Measurements from ENCODE around the gene NCKAP5. TPM values are rescaled to one million over a fixed set of nuclear protein-coding genes. Genes with fewer than 3 reads are reported as not detected.

Gene NCKAP5
- total RNA-seq, 4 donors from 2014 or later = 2.7 to 11.7 (median 5.6) TPM

DNA sequence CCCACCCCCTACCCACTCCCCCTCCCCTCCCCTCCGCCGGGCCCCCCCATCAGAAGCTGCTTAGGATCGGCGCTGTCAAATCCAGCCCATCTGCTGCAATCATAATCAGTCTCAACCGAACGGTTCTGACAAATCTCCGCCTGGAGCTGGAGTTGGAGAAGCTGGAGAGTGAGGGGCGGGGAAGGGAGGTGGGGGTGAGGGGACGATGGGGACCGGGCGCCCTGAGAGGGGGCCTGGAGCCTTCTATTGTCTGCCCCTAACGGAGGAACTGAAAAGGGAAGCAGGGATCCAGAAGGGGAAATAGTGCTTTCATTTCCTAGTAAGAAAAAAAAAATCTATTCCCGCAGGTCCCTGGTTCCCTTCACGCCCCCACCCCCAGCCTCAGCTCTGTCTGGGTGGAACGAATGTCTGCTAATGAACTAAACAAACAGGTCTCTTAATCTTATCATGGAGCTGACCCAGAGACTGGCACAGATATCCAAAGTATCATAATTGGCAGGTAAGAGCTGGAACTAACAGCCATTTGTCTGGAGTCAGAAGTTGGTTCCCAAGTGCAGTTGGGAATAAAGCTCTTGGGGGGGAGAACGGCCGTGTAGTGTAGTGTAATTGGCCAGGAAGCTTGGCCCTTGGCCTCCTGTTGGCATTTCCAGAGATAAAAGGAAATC lies 301.2 kb downstream of the NCKAP5 start:
- H3K27me3 ChIP-seq = peaks cover 0 to 11% of the 10 kb centered on the region in 2 donors
- no peaks in the 10 kb centered on the region for H3K36me3 ChIP-seq
- peak overlapping the region; percentile 15 to 51 (median 44) for H3K4me3 ChIP-seq
- TF ChIP-seq EP300 (IDR thresholded peaks at IDR 0.05) (no peak), POLR2A (IDR thresholded peaks at IDR 0.05) (no peak)
- TF ChIP-seq, protein P1, sequence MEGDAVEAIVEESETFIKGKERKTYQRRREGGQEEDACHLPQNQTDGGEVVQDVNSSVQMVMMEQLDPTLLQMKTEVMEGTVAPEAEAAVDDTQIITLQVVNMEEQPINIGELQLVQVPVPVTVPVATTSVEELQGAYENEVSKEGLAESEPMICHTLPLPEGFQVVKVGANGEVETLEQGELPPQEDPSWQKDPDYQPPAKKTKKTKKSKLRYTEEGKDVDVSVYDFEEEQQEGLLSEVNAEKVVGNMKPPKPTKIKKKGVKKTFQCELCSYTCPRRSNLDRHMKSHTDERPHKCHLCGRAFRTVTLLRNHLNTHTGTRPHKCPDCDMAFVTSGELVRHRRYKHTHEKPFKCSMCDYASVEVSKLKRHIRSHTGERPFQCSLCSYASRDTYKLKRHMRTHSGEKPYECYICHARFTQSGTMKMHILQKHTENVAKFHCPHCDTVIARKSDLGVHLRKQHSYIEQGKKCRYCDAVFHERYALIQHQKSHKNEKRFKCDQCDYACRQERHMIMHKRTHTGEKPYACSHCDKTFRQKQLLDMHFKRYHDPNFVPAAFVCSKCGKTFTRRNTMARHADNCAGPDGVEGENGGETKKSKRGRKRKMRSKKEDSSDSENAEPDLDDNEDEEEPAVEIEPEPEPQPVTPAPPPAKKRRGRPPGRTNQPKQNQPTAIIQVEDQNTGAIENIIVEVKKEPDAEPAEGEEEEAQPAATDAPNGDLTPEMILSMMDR (IDR thresholded peaks at IDR 0.05) = no peak
- WGBS, 2 donors = 1 to 2% methylated on average over 17 of the region's 17 CpGs
- DNase-seq (ENCODE audit: low spot score in 2 of 2) = no peak
- peaks cover 0 to 33% (median 0%) of the 10 kb centered on the region in 4 donors for H3K4me1 ChIP-seq
- H3K27ac ChIP-seq = no peak overlapping the region
- no peaks in the 10 kb centered on the region for H3K9me3 ChIP-seq

DNA sequence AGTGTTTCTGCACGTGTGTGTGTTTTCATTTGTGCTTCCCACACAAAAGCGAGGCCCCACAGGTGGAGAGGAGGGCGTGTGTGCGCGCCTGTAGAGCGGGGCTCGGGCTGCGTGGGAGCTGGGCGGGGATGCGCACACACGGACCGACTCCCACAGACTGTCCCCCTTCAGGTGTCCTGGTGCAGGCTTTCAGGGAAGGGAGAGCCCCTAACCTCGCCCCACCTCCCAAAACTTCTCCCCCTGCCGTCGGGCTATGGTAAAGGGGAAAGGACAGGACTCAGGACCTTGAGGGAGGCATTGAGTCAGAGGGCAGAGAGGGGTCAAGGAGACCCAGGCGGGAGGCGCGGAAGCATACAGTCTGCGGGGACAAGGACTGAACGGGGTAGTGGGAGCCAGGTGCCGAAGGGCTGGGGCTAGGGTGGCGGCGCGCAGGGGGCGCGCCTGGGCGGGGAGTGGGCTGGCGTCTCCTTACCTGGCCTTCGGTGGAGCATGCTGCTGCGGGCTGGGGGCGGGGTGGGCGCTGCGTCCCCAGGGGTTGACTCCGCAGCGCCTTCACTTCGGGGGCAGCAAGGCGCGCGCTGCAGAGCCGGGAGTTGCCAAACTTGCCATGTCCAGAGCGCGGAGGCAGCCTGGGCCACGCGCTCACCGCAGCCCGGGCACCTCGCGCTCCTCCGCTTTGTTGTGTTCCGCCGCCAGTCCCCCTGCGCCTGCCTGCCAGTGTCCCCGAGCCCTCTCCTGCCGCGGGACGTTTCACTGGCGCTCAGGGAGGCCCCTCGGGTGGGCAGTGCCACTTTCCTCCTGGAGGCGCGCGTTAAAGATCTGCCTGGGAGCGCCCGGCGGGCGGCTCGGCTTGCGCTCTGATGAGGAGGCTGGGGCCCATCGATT lies 302.0 kb downstream of the NCKAP5 start:
- no peaks in the 10 kb centered on the region for H3K36me3 ChIP-seq
- no peak overlapping the region for H3K27ac ChIP-seq
- WGBS, 2 donors = 3 to 4% methylated on average over 36 to 53 of the region's 68 CpGs
- TF ChIP-seq, protein P1 (IDR thresholded peaks at IDR 0.05) = no peak
- TF ChIP-seq POLR2A (IDR thresholded peaks at IDR 0.05) = no peak
- TF ChIP-seq EP300 (IDR thresholded peaks at IDR 0.05) = no peak
- H3K27me3 ChIP-seq = peaks cover 0 to 11% of the 10 kb centered on the region in 2 donors
- H3K9me3 ChIP-seq = no peaks in the 10 kb centered on the region
- no peak for DNase-seq (ENCODE audit: low spot score in 2 of 2)
- H3K4me1 ChIP-seq = peaks cover 0 to 33% (median 0%) of the 10 kb centered on the region in 4 donors
- H3K4me3 ChIP-seq = peak overlapping the region; percentile 15 to 51 (median 44)

DNA sequence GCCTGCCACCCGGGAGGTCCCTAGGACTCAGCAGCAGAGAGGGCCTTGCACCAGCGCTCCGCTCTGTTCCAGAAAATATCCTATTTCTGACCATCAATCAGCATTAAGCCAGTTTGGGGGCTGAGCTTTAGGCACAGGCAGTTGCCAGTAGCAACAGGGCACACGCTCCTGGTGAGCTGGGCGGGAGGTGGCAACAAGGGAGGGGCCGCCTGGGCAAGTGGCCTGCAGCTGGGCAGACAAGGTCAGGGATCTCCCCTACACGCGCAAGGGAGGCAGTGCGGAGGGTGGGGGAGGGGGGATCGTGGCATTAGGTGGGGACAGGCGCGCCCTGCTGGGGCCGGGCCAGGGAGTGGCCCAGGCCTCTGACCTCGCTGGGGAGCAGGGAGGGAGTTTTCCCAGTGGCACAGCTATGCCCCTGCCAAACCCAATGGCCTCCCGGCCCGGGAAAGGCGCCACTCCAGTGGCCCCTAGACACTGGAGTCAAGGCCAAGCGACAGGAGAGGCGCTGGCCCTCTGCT lies 302.8 kb downstream of the NCKAP5 start:
- no peaks in the 10 kb centered on the region for H3K9me3 ChIP-seq
- no peaks in the 10 kb centered on the region for H3K36me3 ChIP-seq
- peaks cover 0 to 11% of the 10 kb centered on the region in 2 donors for H3K27me3 ChIP-seq
- no peak for TF ChIP-seq EP300 (IDR thresholded peaks at IDR 0.05)
- TF ChIP-seq, protein P1 (IDR thresholded peaks at IDR 0.05) = no peak
- TF ChIP-seq POLR2A (IDR thresholded peaks at IDR 0.05) = no peak
- H3K4me3 ChIP-seq = peak overlapping the region in 3 of 4 donors; percentile 40 to 51 (median 49)
- DNase-seq (ENCODE audit: low spot score in 2 of 2) = no peak
- H3K4me1 ChIP-seq = peaks cover 0 to 33% (median 0%) of the 10 kb centered on the region in 4 donors
- peak overlapping the region in 1 of 4 donors; percentile 0 for H3K27ac ChIP-seq
- WGBS, 2 donors = 29 to 42% methylated on average over 6 to 16 of the region's 19 CpGs

DNA sequence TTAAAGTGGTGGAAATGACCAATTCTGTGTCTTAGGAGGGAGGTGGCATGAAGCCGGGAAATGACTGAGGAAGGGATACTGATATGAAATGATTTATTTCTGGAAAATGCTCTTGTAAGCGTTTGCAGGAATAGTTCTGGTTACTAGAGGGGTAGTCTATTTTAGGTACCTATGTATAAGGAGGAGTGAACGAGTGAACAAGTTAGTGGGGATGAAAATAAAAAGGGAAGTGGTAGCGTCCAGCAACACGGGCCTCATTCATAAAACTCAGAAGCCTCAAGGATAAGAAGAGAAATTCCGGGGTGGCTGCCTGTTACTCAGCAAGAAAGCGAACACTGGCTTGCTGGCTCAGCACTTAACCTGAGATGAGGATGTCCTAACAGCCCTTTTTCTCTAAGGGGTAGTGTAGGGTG lies 303.3 kb downstream of the NCKAP5 start:
- Histone ChIP-seq H3K9me3 (no peaks in the 10 kb centered on the region), H3K27ac (peak overlapping the region in 1 of 4 donors; percentile 0), H3K27me3 (peaks cover 0 to 11% of the 10 kb centered on the region in 2 donors), H3K4me3 (peak overlapping the region in 1 of 4 donors; percentile 51), H3K36me3 (no peaks in the 10 kb centered on the region), H3K4me1 (peaks cover 0 to 33% (median 0%) of the 10 kb centered on the region in 4 donors)
- DNase-seq (ENCODE audit: low spot score in 2 of 2) = no peak
- TF ChIP-seq, protein P1 (IDR thresholded peaks at IDR 0.05) = no peak
- no peak for TF ChIP-seq EP300 (IDR thresholded peaks at IDR 0.05)
- no peak for TF ChIP-seq POLR2A (IDR thresholded peaks at IDR 0.05)
- 53% methylated on average over 7 of the region's 7 CpGs for WGBS, 2 donors
